Cerebellar nuclear complex (tissue), 1 donor: ENCODE results near the gene MEGF9.

Experiments
- DNase-seq, 2 experiments: peaks; one replicate each; lab custom pipeline; 2025; lab: John Stamatoyannopoulos, UW

MEGF9 gene

GRCh38 chr9:120705174-120705573, 9.1 kb downstream of the MEGF9 start:
- DNase-seq: no peak

- DNase-seq: no peak
Measured at GRCh38 chr9:120702075-120702474, 12.2 kb downstream of the MEGF9 start.

DNA sequence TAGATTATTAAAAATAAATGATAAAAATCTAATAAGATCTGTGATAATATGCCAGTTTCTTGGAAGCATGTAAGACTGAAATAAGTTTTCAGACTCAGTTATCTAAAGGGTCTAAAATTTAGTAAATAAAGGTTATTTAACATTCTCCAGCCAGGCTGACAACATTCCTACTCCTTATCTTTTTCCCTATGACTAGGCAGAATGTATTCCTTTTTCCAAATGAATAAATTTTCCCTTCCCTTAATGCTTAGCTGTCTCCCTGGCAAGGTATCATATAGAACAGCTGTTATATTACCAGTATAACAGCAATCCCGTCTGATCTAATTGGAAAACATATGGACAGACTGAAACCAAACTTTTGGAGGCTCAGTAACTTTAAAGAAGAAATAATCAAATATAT, 13.0 kb downstream of the MEGF9 start:
- no peak for DNase-seq

DNA sequence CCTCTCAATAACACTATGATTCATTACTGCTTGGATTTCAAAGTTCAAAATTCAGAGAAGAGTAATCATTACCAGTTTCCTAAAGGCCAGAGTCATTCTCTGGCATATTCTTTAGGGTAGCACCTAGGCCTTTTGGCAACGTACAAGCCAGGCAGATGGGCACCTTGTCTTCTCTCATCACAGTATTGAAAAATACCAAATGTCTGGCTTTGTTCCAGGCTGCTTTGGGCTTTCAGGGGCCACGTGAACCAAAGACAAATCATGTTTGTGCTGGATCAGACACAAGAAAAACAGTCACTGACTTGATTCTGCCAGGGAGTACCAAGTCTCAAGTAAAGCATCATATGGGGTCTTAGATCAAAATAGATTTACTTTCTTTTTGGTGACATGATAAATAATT, 15.5 kb downstream of the MEGF9 start:
- DNase-seq: peak in 1 of 2 experiments; percentile 68

DNA sequence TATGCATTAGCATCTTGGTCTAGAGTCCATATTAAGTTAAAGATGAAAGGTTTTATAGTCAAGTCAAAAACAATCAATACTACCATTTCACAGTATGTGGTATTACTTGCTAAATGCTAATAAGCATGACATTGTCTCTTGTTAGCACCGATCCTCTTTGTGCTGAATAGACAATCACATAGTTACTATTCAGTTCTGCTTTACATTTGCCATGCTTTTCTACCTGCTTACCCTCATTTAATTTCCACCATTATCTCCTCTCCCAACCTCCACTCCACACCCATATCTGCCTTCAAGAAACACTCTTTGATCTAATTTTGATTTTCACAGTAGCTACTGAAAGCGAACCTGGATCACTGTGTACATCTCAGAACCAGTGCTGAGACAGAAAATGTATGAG, 16.8 kb downstream of the MEGF9 start:
- no peak for DNase-seq

- no peak for DNase-seq
Measured at GRCh38 chr9:120696551-120697230, 17.6 kb downstream of the MEGF9 start.

GRCh38 chr9:120694559-120694958, 19.7 kb downstream of the MEGF9 start:
- DNase-seq: no peak

DNA sequence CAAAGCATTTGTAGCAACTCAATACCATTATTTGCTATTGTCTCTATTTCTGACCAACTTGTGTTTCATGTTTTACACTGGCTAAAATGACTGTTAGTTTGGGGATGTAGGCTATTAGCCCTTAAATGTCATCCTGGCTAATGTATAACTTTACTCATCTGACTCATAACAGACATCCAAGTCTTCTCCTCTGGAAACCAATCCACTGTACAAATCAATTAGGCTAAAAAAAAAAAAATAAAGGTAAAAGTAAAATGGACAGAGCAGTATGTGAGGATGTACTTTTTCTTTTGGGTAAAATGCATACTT, 20.6 kb downstream of the MEGF9 start:
- DNase-seq: no peak

DNA sequence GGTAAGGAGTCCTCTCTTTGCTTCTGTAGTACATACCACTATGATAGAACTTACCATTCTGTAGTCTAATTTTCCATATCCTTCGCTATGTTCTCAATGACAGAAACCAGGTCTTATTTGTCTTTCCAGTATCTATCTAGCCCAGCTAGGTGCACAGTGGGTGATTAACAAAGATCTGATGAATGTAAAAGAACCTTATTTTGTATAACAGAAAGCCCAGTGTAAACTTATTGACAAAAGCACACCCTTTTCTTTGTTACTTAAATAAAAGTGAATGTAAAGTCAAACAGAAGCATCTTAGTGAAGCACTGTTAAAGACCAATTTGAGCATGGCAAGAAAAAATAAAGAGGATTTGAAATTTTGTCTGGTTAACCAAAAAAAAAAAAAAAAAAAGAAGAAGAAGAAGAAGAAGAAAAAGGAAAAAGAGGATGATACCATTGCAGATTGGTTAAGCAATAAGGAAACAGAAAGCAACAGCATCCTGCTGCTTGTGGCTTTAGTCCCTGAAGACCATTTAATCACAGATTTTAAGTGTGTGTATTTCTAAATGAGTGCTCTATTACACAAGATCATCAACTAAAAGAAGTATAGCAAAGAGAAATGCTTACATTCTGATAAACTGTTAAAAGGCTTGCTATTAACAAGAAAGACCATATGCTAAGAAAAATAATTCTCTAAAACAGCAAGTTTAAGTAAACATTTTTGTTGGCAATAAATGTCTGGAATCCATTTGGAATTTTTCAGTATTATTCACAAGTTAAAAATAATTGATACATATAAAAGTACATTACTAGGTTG, 21.2 kb downstream of the MEGF9 start:
- no peak for DNase-seq

GRCh38 chr9:120690372-120690771, 23.9 kb downstream of the MEGF9 start:
- no peak for DNase-seq

DNA sequence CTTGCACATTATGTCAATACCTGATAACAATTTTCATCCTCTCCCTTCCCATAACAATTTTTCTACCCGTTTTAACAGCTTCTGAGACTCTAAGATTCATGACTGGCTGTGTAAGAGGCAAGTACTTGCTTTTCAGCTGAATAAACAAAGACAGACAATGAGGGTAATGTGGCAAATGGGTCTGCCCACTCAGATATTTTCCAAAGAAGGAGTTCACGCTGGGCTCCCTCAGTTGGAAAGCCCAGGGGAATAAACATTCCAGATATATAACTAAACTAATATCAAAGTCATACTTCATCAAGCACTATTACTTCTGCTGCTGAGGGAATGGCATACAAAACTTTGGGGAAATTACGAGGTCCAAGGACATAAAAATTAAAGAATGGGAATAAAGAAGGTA, 24.4 kb downstream of the MEGF9 start:
- no peak for DNase-seq

GRCh38 chr9:120688758-120689157, 25.5 kb downstream of the MEGF9 start:
- no peak for DNase-seq

GRCh38 chr9:120683150-120683549, 31.1 kb downstream of the MEGF9 start:
- DNase-seq: no peak

GRCh38 chr9:120681121-120681520, 33.1 kb downstream of the MEGF9 start:
- no peak for DNase-seq

DNA sequence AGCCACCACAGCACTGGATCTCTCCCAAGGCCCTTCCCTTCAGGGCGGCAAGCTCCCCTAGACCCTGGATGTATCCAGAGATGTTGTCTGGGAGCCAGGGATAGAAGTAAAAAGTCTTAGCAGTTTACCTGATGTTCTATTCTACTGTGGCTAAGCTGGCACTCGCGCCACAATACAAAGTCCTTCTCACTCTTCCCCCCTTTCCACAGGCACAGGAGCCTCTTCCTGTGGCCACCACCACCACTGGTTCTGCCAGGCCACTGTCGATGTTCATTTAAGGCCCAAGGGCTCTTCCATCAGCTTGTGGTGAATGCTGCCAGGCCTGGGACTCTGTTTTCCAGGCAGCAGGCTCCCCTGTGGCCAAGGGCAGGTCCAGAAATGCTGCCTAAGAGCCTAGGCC, 33.7 kb downstream of the MEGF9 start:
- no peak for DNase-seq

DNA sequence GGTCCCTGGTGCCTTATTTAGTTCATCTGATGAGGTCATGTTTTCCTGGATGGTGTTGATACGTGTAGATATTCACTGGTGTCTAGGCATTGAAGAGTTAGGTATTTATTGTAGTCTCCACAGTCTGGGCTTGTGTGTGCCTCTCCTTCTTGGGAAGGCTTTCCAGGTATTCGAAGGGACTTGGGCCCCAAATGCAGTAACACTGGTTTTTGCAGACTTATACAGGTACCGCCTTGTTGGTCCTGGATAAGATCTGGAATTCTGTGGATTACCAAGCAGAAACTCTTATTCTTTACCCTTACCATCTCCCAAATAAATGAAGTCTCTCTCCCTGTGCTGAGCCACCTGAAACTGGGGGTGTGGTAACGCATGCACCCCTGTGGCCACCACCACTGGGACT, 34.1 kb downstream of the MEGF9 start:
- no peak for DNase-seq

GRCh38 chr9:120677965-120678364, 36.3 kb downstream of the MEGF9 start:
- DNase-seq: no peak

DNA sequence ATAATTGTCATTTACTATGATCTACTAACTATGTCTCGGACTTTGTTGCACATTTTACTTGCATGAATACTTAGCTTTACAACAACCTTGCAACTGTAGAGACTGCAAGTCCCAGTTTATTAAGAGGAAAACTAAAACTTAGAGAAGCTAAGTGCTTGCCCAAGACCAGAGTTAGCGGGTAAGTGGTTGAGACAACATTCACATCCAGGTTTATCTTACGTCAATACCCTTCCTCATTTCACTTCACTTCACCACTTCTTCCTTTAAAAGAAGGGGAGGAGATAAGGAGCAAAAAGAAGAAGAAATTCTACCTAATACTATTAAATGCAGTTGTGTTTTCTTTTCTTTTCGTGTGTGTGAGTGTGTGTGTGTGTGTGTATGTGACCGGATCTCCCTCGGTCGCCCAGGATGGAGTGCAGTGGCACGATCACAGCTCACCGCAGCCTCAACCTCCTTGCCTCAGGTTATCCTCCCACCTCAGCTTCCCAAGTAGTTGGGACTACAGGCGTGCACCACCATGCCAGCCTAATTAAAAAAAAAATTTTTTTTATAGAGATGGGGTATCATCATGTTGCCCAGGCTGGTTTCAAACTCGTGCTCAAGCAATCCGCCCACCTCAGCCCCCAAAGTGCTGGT, 37.4 kb downstream of the MEGF9 start:
- DNase-seq: no peak

GRCh38 chr9:120668399-120668798, 45.9 kb downstream of the MEGF9 start:
- DNase-seq: no peak

DNA sequence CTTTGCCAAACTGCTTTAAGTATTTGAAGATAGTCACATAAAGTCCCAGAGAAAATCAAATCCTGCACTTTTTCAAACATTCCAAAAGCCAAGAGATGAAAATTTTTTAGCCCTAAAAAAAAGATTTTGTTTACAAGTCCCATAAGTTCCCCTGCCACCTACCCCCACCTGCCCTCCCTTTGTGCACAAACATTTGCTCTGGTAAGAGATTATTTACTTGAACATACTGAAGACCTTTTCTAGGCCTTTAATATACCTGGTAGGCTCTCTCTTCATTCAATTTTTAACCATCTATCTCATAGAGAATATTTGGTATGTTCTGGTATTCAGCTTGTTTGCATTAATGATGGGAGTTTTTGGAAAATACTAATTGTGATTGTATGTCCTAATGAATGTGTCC, 50.3 kb downstream of the MEGF9 start:
- DNase-seq: no peak

- DNase-seq: no peak
Measured at GRCh38 chr9:120663380-120663779, 50.9 kb downstream of the MEGF9 start.

GRCh38 chr9:120662513-120662912, 51.8 kb downstream of the MEGF9 start:
- DNase-seq: no peak

- no peak for DNase-seq
Measured at GRCh38 chr9:120659676-120660075, 54.6 kb downstream of the MEGF9 start.
